Hepatic stellate cell (primary cell): ENCODE results near the gene C1QTNF6.

Source experiments
- DNase-seq: peaks from one replicate; pipeline ENCODE4 v3.0.0; 2011; ENCODE audit warnings: low spot score

C1QTNF6 gene

DNA sequence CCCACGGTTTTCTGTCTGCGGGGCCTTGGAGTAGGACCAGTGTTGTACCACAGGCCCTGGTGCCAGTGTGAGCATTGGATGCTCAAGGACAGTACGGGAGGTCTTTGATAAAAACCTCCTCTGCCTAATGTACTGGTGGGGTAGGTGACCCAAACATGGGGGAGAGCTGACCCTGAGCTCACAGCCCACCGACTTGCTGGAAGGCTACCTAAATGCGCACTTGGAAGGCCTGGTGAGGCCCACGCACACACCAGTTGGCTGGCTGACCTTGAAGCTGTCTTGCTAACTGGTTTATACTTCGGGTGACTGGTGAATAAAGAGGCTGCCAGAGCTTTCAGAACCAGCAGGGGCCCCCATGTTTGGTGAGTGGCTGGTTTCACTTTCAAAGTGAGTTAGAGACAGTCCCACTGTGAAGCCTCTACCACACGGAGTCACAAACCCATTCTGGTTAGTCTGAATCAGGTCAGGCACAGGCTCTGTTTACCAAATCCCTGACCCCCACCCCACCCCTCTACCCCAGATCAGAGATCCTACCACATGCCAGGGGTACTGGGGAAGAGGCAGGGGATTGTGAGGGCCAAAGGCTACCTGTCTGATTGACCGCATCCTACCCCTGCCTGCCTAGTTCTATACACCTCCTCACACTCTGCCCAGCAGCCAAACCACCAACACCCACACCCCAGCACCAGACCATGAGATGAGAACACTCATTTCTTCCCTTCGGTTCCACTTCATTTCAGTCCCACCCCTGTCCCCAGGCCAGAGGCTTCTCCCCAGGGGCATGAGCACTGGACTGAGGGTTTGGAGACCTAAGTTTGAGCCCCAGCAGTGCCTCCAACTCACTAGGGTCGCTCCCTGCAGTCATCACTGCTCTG is 25.6 kb downstream of the C1QTNF6 start:
- no peak for DNase-seq

DNA sequence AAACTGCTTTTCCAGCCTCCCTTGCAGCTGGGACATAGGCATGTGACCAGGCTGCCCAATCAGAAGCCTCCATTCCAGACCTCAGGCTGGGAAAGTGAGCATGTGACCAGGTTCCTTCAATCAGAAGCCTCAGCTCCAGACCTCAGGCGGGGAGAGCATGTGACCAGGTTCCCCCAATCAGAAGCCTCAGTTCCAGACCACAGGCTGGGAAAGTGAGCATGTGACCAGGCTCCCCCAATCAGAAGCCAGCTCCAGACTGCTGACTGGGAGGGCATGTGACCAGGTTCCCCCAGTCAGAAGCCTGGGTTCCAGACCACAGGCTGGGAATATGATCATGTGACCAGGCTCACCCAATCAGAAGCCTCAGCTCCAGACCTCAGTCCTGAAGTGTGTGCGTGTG is 26.6 kb downstream of the C1QTNF6 start:
- peak; percentile 36 for DNase-seq

DNA sequence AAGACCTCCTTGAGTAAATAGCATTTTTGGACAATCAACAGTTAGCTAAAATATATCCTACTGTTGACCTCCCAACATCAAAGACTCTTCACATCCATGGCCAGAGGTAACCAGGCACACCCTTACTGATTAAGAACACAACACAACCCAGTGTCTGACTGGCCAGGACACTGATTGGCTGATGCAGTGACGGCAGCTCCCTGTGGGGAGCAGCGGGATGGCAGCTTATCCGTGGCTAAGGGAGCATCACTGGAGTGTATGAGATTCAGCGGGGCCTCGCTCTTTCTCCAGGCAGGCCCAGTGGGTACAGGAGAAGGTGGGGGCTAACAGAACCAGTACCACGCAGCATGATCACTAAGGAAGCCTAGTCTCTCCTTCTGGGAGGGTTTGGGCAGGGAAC is 28.0 kb downstream of the C1QTNF6 start:
- no peak for DNase-seq

GRCh38 chr22:37158963-37159290 is 29.1 kb downstream of the C1QTNF6 start:
- DNase-seq = no peak

DNA sequence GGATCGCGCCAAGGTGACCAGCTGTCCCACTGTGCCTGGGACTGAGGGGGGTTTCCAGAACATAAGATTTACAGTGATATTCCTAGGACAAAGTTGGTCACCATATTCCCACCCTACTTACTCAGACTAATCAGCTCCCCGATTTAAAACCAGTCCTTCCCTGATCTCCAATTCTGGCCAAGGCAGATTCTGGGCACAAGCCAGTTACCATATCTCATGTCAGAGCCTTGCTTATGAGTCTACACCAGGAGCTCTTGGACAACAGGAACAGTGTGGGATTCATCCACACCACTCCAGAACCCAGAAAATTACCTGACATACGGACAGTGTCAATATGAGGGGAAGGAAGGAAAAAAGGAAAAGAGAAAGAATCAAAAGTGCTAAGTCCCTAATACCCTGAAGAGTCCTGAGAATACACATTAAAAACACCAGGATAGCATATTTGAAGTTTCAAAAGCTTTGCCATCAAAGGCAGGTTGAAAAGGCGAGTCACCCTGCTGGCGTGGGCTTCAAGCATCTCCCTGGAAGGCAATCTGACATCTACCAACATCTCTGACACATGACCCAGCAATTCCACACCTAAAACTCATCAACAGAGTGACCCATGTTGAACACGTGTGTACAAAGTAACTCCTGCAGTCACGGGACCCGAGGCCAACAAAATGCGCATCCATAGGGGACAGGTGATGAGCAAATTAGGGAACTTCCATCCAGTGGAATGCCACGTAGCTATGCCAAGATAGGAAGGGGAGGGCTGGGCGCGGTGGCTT is 30.3 kb downstream of the C1QTNF6 start:
- DNase-seq = no peak

- no peak for DNase-seq
These were observed 31.2 kb downstream of the C1QTNF6 start for GRCh38 chr22:37156686-37157435.

DNA sequence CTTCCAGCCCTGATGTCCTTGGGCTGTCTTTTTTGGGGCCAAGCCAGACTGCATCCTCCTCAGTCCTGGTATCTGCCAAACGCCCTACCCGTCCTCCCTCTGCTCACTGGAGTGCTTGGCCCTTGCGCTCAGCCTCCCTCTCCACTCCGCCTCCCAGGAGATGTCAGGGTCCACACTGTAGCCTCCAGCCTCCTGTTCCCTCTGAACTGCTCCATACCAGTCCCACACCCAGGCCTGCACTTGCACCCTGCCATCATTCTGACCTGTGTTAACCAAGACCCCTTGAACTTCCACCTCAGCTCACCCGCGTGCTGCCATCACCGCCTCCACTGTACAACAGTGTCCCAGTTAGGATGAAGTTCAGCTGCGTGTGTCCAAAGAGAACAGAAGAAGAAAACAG is 32.1 kb downstream of the C1QTNF6 start:
- DNase-seq = no peak

DNA sequence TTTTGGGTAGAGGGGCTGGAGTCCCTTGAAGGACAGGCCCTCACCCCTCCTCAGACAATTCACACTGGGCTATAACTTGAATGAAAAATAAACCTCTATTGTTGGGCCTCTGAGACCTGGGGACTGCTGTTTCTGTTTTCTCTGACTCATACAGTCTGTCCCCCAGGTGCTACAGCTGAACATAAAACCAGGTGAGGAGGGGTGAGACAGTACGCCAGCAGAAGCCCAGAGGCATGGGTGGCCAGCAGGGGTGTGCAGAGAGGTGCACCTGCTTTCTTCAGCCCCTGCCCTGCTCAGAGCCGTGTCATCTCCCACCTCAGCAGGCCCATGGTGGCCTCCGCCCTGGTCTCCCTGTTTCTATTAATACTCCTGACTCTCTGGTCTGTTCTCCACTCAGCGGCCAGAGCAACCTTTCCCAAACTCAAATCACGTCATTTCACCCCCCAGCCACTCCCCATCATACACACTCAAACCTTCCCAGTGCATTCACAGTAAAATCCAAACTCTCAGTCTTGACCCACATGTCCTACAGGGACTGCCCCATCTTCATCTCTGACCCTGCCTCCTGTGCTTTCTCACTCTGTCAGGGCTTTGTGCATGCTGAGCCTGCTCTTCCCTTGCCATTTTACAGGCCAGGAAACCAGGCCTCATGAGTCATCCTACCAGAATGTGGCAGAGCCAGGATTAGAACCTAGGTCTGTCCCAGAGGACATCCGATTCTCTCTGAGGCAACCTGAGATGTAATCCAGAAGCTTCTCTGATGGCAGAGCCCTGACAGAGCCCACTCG is 32.9 kb downstream of the C1QTNF6 start:
- no peak for DNase-seq

DNA sequence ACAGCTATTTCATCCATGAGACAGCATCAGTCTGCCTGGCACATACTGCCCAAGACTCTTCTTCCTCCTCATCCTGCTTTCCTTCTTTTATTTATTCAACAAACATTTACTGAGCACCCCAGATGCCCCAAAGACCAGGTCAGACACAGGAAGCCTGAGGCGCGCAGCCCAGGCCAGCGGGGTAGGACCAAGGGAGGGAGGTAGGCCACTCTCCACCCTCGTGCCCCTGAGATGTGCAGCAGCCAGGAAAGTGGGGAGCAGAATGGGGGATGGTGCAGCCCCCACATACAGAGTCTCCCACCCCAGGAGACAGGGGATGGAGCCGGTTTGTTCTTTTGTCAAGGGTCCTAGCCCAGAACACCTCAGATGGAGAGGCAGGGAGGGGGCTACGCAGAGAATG is 34.1 kb downstream of the C1QTNF6 start:
- no peak for DNase-seq

DNA sequence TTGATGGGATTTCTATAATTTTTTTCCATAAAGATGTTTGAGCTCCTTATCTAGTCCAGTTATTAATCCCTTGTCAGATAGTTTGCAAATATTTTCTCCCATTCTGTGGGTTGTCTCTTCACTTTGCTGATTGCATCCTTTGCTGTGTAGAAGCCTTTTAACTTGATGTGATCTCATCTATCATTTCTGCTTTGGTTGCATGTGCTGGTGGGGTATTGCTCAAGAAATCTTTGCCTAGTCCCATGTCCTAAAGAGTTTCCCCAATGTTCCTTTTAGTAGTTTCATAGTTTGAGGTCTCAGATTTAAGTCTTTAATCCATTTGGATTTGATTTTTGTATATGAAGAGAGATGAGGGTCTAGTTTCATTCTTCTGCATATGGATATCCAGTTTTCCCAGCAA is 36.6 kb downstream of the C1QTNF6 start:
- no peak for DNase-seq

DNA sequence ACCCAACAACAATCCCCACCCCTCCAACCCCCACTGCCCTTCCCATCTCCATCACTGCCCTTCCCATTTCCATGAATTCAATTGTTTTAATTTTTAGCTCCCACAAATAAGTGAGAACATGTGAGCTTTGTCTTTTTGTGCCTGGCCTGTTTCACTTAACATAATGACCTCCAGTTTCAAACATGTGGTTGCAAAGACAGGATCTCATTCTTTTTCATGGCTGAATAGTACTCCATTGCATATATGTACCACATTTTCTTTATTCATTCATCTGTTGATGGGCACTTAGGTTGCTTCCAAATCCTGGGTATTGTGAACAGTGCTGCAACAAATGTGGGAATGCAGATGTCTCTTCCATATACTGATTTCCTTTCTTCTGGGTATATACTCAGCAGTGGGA is 37.3 kb downstream of the C1QTNF6 start:
- no peak for DNase-seq

GRCh38 chr22:37148742-37149665 is 39.0 kb downstream of the C1QTNF6 start:
- no peak for DNase-seq

DNA sequence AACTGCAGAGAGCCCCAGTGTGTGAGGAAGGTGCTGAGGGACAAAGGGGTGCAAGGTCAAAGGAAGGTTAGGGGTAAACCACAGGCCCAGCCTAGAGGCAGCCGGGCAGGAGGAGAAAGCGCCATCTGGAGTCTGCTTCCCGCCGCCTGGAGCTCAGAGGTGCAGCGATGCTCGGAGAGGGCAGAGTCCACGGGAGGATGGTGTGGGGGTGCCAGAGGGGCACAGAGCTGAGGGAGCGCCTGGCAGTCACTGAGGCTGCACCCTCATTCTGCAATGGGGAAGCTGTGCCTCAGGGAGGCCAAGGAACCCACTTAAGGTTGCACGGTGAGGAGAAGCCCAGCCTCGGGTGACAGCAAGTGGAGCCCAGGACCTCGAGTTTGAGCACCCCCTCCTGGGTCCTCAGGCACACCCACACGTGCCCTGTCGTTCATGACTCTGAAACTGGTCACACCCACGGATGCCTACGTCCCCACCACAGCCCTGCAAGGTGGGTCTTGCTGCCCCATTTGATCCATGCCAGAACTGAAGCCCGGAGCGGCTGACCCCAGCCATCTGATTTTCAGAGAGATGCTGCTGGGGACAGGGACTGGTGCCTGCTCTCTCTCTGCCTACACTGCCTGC is 39.9 kb downstream of the C1QTNF6 start:
- DNase-seq = no peak

DNA sequence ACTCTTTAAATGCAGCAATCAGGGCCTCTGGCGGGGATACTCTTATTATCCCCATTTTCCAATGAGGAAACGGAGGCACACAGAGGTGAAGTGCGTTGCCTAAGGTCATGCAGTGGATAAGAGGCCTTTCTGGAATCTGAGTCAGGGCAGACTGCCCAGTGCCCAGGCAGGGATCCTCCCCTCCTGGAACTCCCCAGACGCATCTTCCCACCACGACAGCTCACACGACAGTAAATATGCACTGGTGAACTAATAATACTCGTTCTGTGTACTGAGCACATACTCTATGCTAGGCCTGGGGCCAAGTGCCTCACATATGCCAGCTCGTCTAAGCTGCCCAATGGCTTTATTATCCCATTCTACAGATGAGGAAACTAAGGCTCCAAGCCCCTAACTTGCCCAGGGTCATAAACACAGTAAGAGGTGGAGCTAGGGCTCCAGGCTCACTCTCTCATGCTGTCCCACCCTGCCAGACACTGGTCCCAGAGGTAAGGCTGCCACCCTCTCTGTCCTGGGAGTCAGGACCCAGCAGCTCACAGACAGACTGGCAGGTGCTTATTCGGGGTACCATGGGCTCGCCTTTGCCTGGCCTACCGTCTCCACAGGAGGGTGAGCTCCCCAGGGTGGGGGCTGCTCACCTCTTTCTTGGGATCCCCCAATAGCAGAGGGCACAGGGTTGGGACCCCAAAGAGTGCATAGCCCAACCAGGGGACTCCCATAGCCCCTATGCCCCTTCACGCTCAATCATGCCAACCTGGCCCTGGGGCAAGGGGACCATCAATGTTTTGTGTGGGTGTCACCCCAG is 40.7 kb downstream of the C1QTNF6 start:
- no peak for DNase-seq

GRCh38 chr22:37146507-37147180 is 41.4 kb downstream of the C1QTNF6 start:
- no peak for DNase-seq

DNA sequence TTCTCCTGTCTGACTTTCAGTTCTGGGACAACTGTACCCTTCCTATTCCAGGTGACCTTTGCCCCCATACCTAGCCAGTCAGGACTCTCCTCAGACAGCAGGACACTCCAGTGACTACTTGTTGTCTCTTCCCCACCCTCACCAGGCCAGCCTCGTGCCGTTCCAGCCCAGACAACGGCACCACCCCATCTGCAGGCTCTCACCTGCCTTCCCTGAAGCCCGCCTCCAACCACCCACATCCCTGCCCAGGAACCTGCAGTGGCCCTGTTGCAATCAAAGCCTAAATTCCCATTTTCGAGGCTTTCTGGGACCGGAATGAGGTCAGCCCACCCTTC is 42.0 kb downstream of the C1QTNF6 start:
- no peak for DNase-seq

- peak; percentile 35 for DNase-seq
These were observed 42.6 kb downstream of the C1QTNF6 start for GRCh38 chr22:37145180-37146050.

DNA sequence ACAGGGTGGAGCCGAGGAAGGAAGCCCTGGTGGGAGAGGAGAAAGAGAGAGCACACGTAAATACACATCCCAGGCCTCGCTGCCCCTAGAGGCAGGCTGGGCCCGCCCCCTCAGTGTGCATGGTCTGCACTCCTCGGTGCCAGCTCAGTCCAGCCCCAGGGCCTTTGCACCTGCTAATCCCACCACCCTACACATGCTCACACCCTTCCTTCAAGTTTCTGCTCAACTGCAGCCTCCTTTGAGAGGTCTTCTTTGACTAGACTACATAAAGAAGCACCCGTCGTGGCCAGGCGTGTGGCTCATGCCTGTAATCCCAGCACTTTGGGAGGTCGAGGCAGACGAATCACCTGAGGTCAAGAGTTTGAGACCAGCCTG is 43.9 kb downstream of the C1QTNF6 start:
- no peak for DNase-seq
